Activated naive CD8-positive, alpha-beta T cell treated with anti-CD3 and anti-CD28 coated beads, Interleukin-2, amount 10 ng/mL, durations not matched to agents 7 days and 5 days (primary cell): ENCODE measurements around the gene TFEB. TPM values are rescaled to one million over a fixed set of nuclear protein-coding genes. Genes with fewer than 3 reads are reported as not detected.

Experiments
- ATAC-seq: fragments of 150-1000 bp; cut with Tn5 transposase; one replicate; pipeline ENCODE4 v1.10.0; 2021; ENCODE audit warnings: low read depth, moderate library complexity
- POLR2A ChIA-PET: fragments of 350-600 bp; sonication (Branson Sonifier 250); formaldehyde crosslinking; loops from one replicate; lab custom pipeline; 2021; ENCODE audit warnings: antibody characterized with exemption; lab: Charles Lee
- DNase-seq: peaks from one replicate; pipeline ENCODE4 v3.0.0; 2021
- H3K27ac Mint-ChIP-seq: one replicate; pipeline ENCODE4 v1.8.0; 2022; ENCODE audit warnings: mild to moderate bottlenecking, mixed read lengths
- H3K27me3 Mint-ChIP-seq: one replicate; pipeline ENCODE4 v1.8.0; 2022; ENCODE audit warnings: mild to moderate bottlenecking, moderate library complexity, mixed read lengths
- H3K36me3 Mint-ChIP-seq: one replicate; pipeline ENCODE4 v1.8.0; 2021; ENCODE audit warnings: mild to moderate bottlenecking, mixed read lengths
- H3K4me1 Mint-ChIP-seq: one replicate; pipeline ENCODE4 v1.8.0; 2021; ENCODE audit warnings: mixed read lengths
- H3K4me3 Mint-ChIP-seq: one replicate; pipeline ENCODE4 v1.8.0; 2022; ENCODE audit warnings: mild to moderate bottlenecking, moderate library complexity, mixed read lengths
- H3K9me3 Mint-ChIP-seq: one replicate; pipeline ENCODE4 v1.8.0; 2021; ENCODE audit warnings: mixed read lengths
- total RNA-seq, 2 experiments: library from RNA; stranded (reverse); gene quantifications; one replicate each; pipeline ENCODE4 v1.2.3, GENCODE V29; 2021

TFEB gene
- total RNA-seq, 2 experiments from 2014 or later = 17.6 TPM

DNA sequence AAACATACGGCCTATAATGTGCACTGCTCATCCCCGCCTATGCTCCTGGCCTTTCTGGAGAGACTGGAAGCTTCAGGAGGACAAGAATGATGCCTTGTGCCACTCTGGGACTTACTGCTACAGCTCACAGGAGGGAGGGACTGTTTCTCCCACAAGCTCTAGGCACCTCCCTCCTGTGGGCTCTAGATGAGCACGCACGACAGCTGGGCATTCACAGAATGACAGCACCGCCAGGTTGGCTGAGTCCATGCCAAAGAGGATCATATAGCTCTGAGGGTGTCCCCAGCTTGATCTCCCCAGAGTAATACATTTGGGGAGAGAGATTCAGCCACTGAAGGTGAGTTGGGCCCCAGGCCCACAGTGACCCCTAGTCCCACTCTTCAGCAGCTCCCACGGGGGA, 21.9 kb upstream of the TFEB start:
- H3K27ac Mint-ChIP-seq = no peak overlapping the region
- H3K27me3 Mint-ChIP-seq = peaks cover 10% of the 10 kb centered on the region
- no peak overlapping the region for H3K4me3 Mint-ChIP-seq
- H3K4me1 Mint-ChIP-seq = peaks cover 7% of the 10 kb centered on the region
- no peaks in the 10 kb centered on the region for H3K36me3 Mint-ChIP-seq
- POLR2A ChIA-PET = no interaction called here
- ATAC-seq (no peak), DNase-seq (no peak)
- no peaks in the 10 kb centered on the region for H3K9me3 Mint-ChIP-seq

DNA sequence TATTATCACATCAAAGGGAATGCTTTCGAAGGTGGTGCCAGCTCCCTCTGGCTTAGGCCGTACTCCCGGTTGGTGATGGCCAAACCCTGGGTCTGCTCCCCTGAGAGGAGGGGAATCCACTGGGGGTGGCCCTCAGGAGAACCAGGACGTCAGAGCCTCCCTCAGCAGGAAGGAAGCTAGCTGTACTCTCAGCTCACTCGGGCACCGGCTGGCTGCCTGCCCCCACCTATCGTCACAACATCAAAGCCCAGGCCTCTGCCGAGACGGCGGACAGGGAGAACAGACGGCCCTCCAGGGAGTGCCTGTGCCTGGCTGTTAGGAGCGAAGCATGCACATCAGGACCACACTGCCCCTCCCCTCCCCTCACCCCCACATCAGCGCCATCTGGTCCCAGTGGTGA, 20.9 kb upstream of the TFEB start:
- ATAC-seq (peak; percentile 64), DNase-seq (no peak)
- Mint-ChIP-seq H3K9me3 (no peaks in the 10 kb centered on the region), H3K27me3 (peaks cover 10% of the 10 kb centered on the region), H3K27ac (no peak overlapping the region), H3K4me3 (no peak overlapping the region), H3K36me3 (no peaks in the 10 kb centered on the region), H3K4me1 (peaks cover 7% of the 10 kb centered on the region)
- POLR2A ChIA-PET = no interaction called here

DNA sequence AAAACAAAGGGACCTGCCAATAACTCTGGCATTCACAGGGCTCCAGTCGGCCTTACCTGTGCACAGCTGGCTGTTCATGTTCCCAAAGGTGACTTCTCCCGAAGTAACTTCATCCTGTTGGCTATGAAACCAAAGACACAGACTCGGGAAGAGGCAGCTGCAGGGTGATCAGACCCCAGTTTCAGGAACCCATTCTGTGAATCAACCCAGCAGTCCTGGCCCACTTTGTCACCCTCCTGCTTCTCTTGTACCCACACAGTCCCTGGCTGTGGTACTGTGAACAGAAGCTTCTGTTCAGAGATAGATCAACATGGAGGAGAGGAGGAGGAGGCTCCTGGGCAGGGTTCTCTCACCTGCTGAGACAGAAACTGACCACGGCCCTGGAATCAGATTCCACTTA, 20.5 kb upstream of the TFEB start:
- Mint-ChIP-seq H3K36me3 (no peaks in the 10 kb centered on the region), H3K27ac (no peak overlapping the region), H3K4me3 (no peak overlapping the region), H3K4me1 (peaks cover 7% of the 10 kb centered on the region), H3K27me3 (peaks cover 10% of the 10 kb centered on the region), H3K9me3 (no peaks in the 10 kb centered on the region)
- ATAC-seq = peak; percentile 5
- no peak for DNase-seq
- POLR2A ChIA-PET = no interaction called here

DNA sequence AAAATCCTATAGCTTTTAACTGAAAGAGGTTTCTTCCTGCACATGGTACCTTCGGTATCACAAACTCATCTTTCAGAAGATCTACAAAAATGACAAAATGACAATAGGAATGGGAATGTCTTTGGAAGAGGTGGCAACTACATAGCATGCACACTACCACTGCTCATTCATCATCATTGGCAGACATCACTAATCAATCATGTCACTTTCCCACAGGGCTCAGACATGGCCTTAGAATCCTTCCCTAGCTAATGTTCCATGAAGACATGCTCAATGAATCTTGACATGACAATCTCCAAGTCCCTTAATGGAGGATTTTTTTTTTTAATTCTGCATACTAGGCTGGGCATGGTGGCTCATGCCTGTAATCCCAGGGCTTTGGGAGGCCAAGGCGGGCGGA, 15.0 kb upstream of the TFEB start:
- ATAC-seq = no peak

DNA sequence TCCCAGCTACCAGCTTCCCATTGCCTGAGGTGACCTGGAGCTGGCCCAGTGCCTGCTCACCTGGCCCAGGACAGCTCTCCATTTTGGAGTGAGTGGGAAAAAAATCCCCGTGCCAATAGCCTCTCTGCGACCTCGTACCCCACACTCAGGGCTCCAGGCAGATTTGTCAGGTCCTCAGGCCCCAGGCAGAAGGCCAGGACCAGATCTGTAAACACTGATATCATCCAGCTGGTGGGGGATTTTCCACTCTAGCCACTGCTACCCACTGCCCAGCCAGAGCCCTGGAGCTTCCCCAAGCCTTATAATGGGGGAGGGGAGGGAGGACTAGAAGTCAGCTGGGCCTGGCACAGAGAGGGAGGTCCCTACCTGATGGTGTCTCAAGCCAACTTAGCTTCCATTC, 13.1 kb upstream of the TFEB start:
- POLR2A ChIA-PET = interaction anchor here (0.7 kb wide), 1 partner anchor 8 kb away, joined by 3 read pairs; no protein-coding TSS in a partner anchor
- no peaks in the 10 kb centered on the region for H3K4me1 Mint-ChIP-seq
- no peak overlapping the region for H3K4me3 Mint-ChIP-seq
- peaks cover 2% of the 10 kb centered on the region for H3K27me3 Mint-ChIP-seq
- no peak for DNase-seq
- no peaks in the 10 kb centered on the region for H3K9me3 Mint-ChIP-seq
- ATAC-seq = no peak
- no peak overlapping the region for H3K27ac Mint-ChIP-seq
- no peaks in the 10 kb centered on the region for H3K36me3 Mint-ChIP-seq

More for the DNA sequence above, 15.0 kb upstream of the TFEB start:
- no peaks in the 10 kb centered on the region for H3K4me1 Mint-ChIP-seq
- H3K27ac Mint-ChIP-seq = no peak overlapping the region
- H3K4me3 Mint-ChIP-seq = no peak overlapping the region
- POLR2A ChIA-PET = interaction anchor here (1.1 kb wide), 1 partner anchor 16 kb away, joined by 3 read pairs; no protein-coding TSS in a partner anchor
- H3K9me3 Mint-ChIP-seq = no peaks in the 10 kb centered on the region
- peaks cover 10% of the 10 kb centered on the region for H3K27me3 Mint-ChIP-seq
- no peaks in the 10 kb centered on the region for H3K36me3 Mint-ChIP-seq
- no peak for DNase-seq

DNA sequence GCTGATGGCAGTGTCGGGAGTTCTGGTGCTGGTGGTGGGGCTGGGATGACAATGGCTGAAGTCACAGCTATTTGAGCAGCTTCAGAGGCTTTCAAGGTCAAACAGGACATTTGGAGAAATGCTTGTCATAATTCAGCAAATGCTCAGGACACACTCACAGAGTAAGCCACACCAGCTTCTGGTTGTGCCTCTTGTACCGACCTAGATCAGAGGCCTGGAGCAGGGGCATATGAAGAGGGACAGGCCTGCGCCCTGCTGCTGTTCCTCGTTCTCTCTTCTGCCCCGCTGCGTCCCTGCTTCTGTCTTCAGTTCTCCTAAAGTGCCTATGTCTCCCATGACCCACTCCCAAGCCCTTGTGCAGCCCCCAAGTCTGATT, 12.7 kb upstream of the TFEB start:
- H3K27me3 Mint-ChIP-seq = peaks cover 2% of the 10 kb centered on the region
- H3K4me1 Mint-ChIP-seq = no peaks in the 10 kb centered on the region
- H3K36me3 Mint-ChIP-seq = no peaks in the 10 kb centered on the region
- H3K27ac Mint-ChIP-seq = no peak overlapping the region
- POLR2A ChIA-PET = interaction anchor here (0.7 kb wide), 1 partner anchor 8 kb away, joined by 3 read pairs; no protein-coding TSS in a partner anchor
- DNase-seq (no peak), ATAC-seq (no peak)
- no peak overlapping the region for H3K4me3 Mint-ChIP-seq
- no peaks in the 10 kb centered on the region for H3K9me3 Mint-ChIP-seq

DNA sequence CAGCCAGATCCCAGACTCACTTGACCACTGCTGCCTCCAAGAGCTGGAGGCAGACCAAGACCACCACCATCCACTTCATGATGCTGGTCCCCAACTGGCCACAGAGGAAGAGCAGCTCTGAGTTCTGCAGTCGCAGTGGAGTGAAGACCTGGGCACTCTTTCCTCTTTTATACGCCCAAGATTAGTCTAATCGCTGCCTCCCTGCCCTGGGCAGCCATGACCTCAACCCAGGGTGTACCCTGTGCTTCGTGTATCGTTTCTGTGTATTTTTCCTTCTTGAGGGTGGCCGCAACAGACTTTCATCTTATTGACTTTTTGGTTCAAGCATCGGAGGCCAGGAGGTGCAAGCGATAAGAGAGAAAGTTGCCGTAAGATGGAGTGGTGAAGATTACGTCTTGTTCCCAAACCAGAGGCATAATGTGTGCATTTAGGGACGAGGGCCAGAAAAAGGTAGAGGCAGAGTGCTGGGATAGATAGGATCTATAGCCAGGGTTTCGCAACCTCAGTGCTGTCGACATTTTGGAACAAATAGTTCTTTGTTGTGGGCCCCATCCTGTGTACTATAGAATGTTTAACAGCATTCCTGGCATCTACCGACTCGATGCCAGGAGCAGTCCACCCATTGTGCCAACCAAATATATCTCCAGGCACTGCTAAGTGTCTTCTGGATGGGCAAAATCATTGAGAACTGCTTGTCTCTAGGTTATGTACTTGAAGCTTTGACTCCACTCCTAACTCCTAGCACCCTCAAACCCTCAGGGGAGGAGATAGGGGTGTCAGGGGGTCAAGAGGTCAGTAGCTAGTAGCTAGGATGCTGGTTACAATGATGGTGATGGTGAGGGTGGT, 12.1 kb upstream of the TFEB start, which contains the start of gene PGC:
Gene PGC, minus strand, starts transcription at position 142 of the 846 bp plus-strand sequence. Its CDS starts 63 bp downstream, at position 79.
- DNase-seq (no peak), ATAC-seq (no peak)
- Mint-ChIP-seq H3K4me1 (no peaks in the 10 kb centered on the region), H3K9me3 (no peaks in the 10 kb centered on the region), H3K4me3 (no peak within 1 kb of the TSS), H3K27ac (no peak within 1 kb of the TSS), H3K36me3 (no peaks in the 10 kb centered on the region), H3K27me3 (peaks cover 2% of the 10 kb centered on the region)
- POLR2A ChIA-PET = no interaction called here

DNA sequence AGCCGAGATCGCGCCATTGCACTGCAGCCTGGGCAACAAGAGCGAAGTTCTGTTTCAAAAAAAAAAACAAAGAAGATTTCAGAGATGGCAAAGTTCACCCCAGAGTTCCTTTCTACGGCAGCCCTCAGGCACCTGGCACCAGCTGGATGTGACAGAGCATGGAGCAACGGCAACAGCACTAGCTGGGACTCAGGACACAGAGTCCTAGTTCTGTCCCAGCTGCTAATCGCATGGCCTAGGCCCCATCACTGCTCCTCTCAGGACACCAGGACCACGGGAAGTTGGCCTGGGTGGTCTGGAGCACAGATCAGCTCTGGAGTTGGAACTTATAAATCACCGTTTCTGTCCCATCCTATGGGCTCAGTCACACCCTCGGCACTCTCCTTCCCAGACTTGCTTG, 10.7 kb upstream of the TFEB start:
- Mint-ChIP-seq H3K9me3 (no peaks in the 10 kb centered on the region), H3K4me1 (no peaks in the 10 kb centered on the region), H3K27me3 (peaks cover 2% of the 10 kb centered on the region), H3K36me3 (no peaks in the 10 kb centered on the region), H3K4me3 (no peak overlapping the region), H3K27ac (no peak overlapping the region)
- POLR2A ChIA-PET = no interaction called here
- ATAC-seq (no peak), DNase-seq (no peak)

DNA sequence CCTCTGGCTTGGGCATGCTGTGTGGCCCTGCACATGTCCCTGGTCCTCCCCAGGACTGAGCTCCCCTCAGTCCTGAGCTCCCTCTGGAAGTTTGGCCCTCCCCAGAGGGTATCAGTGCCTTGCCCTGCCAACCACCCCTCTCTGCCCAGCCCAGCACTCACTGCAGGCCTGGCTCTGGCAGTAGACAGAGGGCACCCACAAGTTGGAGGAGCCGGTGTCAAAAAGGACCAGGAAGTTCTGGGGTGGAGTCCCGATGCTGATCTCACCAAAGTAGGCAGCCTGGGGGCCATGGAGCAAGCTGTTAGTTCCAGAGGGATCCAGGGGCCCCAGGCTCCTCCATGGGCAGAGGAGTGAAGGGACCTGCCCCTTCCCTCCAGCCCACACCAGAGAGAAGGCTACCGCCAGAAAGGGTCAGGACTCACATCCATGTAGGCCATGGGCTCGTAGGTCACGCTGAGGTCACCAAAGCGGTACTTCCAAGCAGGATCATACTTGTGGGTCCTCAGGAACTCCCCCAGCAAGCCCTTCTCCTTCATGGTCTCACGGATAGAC, 8.9 kb upstream of the TFEB start:
- POLR2A ChIA-PET = interaction anchor here (0.7 kb wide), 1 partner anchor 891 kb away, joined by 3 read pairs; no protein-coding TSS in a partner anchor
- no peak for DNase-seq
- no peaks in the 10 kb centered on the region for H3K36me3 Mint-ChIP-seq
- H3K27ac Mint-ChIP-seq = no peak overlapping the region
- no peak overlapping the region for H3K4me3 Mint-ChIP-seq
- no peaks in the 10 kb centered on the region for H3K9me3 Mint-ChIP-seq
- H3K4me1 Mint-ChIP-seq = no peaks in the 10 kb centered on the region
- ATAC-seq = no peak
- peaks cover 2% of the 10 kb centered on the region for H3K27me3 Mint-ChIP-seq

DNA sequence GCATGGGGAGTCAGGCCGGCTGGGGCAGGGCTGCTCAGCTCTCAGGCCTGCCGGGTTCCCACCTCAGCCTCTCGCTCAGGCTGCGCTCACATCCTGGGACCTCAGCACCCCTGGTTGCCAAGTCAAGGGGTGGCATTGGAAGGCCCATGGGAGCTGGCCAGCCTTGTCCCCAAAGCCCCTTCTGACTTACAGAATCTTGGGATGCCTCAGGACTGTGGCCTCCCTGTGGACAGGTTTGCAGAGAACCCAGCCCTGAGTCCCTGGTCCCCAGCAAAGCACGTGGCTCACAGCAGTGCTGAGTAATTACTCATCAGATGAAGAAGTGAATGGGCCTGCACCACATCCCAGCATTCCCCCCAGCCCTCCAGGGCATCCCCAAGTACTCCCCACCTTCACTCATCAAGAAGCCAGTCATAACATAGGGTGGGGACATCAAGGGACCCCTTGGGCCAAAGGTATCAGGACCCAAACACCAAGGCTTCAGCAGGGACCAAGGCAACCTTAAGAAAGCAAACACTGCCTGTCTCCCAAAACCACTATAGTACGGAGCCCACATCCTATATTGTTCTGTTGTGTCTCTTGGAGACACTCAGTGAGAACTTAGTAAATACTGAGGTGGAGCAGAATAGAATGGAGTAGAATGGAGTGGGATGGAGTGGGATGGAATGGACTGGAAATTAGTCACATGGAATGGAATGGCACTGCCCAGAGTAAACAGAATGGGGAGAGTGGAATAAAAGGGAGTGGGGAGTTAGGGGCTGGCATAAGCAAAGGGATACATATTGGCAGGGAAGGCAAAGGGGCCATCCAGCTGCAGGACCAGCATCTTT, 8.2 kb upstream of the TFEB start:
- POLR2A ChIA-PET = interaction anchor here (0.7 kb wide), 1 partner anchor 891 kb away, joined by 3 read pairs; no protein-coding TSS in a partner anchor
- no peaks in the 10 kb centered on the region for H3K4me1 Mint-ChIP-seq
- no peaks in the 10 kb centered on the region for H3K36me3 Mint-ChIP-seq
- ATAC-seq (no peak), DNase-seq (no peak)
- no peaks in the 10 kb centered on the region for H3K9me3 Mint-ChIP-seq
- H3K27ac Mint-ChIP-seq = no peak overlapping the region
- peaks cover 2% of the 10 kb centered on the region for H3K27me3 Mint-ChIP-seq
- no peak overlapping the region for H3K4me3 Mint-ChIP-seq

DNA sequence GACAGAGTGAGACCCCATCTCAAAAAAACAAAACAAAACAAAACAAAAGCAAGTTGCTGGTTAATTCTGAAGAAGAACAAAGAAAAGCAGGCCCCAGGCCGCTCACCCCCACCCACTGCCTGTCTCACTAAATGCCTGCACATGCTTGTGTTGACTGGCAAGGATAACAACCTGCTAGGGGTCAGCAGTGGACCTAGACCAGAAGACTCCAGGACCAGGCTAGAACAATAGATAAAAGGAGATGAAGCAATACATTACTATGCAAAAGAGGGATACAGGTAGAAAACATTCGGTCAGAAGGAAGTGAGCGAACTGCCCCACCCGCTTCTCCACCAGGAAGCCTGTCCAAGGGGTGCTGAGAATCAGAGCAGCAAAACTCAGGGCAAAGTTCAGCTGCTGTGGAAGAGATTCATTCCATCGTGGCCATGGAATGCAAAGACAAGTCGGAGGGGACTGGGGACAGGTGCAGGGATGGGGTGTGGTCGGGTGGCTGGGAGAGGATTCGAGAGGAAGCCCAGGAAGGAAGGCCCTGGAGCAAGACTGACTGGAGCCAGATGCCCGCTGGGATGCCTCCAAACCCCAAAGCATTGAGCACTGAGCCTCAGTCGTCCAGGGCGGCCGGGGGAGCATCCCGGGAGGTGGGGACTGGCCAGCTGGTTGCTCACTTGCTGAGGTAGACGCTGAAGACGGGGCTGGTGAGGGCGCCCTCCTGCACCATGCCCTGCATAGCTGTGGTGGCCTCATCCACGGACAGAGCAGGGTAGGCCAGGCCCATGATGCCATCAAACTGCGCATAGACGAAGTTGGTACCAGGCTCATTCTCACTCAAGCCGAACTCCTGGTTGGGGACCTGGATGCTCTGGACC, 6.5 kb upstream of the TFEB start:
- no peaks in the 10 kb centered on the region for H3K9me3 Mint-ChIP-seq
- DNase-seq = no peak
- no peak overlapping the region for H3K4me3 Mint-ChIP-seq
- POLR2A ChIA-PET = no interaction called here
- no peaks in the 10 kb centered on the region for H3K4me1 Mint-ChIP-seq
- H3K27me3 Mint-ChIP-seq = no peaks in the 10 kb centered on the region
- no peak overlapping the region for H3K27ac Mint-ChIP-seq
- ATAC-seq = no peak
- H3K36me3 Mint-ChIP-seq = no peaks in the 10 kb centered on the region

DNA sequence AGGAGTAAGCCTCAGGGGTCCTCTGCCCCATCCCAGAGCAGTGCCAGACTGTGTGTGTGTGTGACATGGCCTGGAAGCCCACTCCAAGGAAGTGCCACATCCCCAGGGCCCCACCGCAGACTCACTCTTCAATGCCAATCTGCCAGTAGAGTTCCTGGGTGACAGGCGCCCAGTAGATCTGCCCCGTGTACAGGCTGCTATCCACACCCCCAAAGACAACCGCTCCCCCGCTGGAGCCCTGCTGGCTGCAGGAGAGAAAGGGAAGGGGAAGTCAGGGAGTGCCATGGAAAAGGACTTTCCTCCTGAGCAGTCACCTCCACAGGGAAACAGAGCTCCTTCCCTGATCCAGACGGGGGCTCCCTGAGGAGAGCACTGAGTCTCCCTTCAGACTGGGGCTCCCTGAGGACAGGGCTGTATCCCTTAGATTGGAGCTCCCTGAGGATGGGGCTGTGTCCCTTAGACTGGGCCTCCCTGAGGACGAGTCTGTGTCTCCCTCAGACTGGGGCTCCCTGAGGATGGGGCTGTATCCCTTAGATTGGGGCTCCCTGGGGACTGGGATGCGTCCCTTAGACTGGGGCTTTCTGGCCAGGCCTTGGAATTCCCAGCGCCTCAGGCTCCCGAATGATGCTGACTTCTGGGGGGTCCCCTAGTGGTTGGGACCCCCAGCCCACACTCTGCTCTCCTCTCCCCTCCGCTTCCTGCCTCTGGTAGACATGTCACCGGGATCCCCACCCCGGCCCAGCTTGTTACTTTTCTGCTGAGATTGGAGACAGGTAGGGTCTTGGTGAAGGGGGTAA, 5.2 kb upstream of the TFEB start:
- Mint-ChIP-seq H3K27ac (no peak overlapping the region), H3K4me1 (peaks cover 4% of the 10 kb centered on the region), H3K4me3 (no peak overlapping the region), H3K9me3 (no peaks in the 10 kb centered on the region), H3K36me3 (no peaks in the 10 kb centered on the region), H3K27me3 (no peaks in the 10 kb centered on the region)
- POLR2A ChIA-PET = interaction anchor here (0.6 kb wide), 1 partner anchor 8 kb away, joined by 3 read pairs; no protein-coding TSS in a partner anchor
- ATAC-seq (no peak), DNase-seq (no peak)
